DMS114 treated with DMSO at 0.1 percent for 48 hours (cell line): ENCODE results near the gene ALDH3A2.
"Not testable (repeated sequence)": the region's sequence is repeated elsewhere in the genome, so short reads cannot be mapped to it uniquely, and the experiment has no call there.

ENCODE experiments used
- DNase-seq: peaks from one replicate; lab custom pipeline; 2025; ENCODE audit not compliant: unreplicated experiment; lab: John Stamatoyannopoulos, UW

Gene ALDH3A2

DNA sequence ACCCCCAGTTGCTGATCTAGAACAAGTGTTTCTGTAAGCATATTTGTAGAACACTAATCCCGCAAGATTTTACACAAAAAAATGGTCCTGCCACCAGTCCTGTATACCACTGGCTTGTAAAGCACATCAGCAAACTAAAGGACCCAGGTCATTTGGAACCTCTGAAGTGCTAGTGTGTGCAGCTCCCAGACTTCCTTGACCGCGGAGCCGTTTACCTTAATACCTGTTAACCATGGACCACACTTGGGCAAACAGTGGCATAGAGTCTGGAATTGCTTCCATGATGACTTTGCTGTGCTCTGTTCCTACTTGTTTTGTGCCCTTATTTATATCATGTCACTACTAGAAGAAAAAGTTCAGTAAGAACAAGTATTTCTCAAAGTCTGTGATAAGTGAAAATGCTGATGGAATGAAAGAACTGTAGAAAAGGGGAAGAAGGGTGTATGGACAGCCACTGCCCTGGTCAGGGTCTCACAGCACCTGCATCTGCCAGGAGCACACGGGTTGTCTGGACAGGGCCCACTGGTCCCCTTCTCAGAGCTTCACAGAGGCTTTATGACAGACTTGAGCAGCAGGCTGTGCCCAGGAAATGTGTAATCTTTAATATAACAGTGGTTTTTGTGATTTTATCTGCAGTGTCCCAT, 29.3 kb downstream of the ALDH3A2 start:
- DNase-seq: no peak

DNA sequence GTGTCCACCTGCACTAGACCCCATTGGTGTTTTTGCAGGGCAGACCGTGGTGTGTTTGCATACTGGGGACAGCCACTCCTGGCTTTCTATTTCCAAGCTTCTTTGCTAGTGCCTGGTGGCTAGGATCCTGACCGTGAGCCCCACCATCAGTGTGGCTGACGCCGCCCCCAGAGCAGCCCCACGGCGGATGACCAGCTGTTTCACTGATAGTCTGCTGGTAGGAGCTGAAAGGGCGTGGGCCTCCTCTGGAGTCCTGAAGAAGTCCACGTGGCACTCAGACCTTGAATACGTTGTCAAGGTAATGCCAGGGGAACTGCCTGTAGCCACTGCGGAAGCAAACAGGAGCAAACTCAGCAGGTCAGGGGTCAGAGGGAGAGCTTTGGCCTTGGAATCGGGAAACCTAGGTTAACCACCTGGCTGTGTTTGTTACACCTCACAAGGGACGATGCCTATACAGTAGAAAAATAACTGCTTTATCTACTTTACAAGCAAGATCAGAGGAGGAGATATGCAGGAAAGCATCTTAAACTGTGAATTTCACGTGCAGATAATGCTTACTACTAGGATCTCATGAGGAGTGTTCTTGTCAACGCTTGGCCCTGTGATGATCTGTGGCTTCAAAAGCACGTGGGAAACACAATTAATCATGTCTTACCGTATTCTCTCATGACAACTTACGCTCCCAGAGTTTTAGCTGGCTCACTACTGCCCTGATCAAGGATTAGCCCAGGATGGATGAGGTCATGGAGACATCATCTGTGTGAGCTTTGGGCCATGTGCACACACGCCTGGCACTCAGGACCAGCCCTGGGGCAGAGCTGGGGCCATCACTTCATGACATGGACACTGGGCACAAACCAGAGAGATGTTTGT, 30.3 kb downstream of the ALDH3A2 start:
- DNase-seq: no peak

DNA sequence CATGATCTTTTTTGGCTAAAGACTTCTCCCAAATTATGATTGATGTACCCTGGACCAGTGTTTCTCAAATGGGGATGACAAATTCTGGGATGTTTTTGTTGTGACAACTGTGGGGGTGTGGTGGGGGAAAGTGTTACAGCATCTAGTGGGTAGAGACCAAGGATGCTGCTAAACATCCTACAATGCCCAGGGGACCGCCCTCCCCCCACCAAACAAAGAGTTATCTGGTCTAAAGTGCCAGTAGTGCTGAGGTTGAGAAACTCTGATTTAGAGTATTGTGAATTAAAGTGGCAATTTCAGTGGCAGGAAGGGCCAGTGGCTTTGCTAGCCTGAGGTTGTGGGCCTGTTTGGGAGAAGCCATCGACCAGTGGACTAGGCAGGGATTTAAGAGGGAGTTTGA, 34.6 kb downstream of the ALDH3A2 start:
- DNase-seq: no peak

DNA sequence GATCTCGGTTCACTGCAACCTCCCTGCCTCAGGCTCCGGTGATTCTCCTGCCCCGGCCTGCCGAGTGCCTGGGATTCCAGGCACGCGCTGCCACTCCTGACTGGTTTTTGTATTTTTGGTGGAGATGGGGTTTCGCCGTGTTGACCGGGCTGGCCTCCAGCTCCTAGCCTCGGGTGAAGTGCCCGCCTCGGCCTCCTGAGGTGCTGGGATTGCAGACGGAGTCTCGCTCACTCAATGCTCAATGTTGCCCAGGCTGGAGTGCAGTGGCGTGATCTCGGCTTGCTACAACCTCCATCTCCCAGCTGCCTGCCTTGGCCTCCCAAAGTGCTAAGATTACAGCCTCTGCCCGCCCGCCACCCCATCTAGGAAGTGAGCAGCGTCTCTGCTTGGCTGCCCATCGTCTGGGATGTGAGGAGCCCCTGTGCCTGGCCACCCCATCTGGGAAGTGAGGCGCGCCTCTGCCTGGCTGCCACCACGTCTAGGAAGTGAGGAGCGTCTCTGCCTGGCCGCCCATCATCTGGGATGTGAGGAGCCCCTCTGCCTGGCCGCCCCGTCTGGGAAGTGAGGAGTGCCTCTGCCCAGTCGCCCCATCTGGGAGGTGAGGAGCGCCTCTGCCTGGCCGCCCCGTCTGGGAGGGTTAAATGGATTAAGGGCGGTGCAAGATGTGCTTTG, 36.5 kb downstream of the ALDH3A2 start:
- not testable (repeated sequence) for DNase-seq

DNA sequence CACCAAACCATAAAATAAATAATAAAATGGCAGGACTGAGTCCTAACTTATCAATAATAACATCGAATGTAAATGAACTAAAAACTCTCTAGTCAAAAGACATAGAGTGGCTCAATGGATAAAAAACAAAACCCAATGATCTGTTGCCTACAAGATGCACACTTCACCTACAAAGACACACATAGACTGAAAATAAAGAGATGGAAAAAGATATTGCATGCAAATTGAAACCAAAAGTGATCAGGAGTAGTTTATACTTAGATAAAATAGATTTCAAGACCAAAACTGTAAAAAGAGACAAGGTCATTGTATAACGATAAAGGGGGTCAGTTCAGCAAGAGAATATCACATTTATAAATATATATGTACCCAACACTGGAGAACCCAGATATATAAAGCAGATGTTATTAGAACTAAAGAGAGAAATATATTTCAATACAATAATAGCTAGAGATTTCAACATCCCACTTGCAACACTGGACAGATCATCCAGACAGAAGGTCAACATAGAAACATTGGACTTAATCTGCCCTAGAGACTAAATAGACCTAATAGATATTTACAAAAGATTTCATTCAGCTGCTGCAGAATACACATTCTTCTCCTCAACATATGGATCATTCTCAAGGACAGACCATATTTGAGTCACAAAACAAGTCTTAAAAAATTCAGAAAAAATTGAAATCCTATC, 38.0 kb downstream of the ALDH3A2 start:
- DNase-seq: no peak

DNA sequence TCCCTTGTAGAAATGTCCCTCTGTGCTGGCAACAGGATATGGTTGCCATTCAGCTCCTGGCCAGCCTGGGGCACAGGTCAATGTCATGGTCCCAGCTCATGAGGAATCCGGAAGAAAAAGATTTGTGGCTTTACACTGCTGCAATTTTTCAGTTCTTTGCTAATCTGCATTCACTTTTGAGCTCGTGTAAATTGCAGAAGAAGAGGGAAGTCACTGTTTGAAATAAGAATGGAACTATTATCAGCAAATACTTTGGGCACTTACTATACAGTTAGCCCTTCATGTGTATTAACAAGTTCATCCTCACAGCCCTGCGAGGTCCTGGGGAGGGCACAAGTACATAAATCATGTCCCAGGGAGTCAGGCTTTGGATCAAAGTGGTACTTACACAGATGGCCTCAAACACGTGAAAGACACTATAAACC, 53.7 kb downstream of the ALDH3A2 start:
- no peak for DNase-seq

DNA sequence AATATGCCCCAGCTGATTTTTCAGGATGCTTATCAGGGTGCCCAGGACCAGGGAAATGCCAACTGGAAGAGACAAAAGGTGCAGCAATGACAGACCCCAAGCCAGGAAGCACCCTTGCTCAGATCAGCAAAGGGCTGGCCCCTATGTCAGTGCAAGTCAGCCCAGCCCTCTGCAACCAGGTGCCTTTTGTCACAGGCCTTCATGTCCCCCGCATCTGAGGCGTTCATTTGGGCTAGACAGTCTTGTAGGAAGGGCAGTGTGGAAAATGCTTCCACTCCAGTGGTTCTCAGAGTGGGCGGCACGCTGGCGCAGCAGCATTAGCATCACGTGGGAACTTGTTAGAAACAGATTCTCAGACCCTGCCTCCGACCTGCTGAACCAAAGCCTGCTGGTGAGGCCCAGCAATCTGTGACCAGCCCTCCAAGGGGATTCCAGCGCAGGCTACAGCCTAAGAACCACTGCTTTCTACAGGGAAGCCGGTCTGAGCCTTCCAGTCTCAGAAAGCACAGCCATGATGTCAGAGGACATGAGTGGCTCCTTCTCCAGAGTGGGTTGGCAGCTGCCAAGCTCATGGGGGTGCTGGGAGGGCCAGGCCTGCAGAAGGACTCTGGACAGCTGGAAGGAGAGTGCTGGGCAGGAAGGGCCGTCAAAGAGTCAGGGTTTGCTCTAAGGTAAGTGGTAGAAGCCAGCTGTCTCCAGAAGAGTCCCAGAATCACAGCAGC, 54.7 kb downstream of the ALDH3A2 start:
- DNase-seq: no peak

DNA sequence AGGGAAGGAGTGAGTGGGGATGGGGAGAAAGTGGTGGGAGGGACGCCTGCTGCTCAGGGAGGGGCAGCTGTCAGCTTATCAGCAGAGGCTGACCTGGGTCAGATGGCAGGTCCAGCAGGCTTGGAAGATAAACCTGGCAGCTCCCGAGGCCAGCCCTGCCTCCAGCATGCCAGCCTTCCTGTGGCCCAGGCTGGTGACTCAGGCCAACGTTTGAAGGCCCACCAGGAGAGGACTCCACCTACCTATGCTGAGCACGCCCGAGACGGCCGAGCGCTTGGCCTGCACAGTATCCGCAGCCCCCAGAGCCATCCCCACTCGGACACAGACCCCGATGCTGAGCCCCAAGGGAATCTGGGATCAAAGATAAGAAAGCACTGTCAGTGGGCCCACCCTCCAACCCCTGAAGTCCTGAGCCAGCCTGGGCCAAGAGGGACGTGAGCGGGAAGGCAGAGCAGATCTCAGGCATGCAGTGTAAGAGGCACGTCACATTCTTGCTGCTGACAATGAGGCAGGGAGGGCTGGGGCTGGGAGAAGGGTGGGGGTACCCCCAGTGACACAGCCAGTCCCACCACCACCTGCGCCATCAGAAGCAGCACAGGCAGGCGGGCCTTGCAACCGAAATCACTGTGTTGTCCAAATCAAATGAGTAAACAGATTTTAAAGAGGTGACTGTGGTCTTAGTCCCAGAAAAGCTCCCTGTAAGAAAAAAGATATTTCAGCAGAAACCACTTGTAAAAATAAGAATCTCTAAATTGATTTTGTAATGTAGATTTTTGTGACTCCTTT, 55.5 kb downstream of the ALDH3A2 start:
- DNase-seq: no peak

DNA sequence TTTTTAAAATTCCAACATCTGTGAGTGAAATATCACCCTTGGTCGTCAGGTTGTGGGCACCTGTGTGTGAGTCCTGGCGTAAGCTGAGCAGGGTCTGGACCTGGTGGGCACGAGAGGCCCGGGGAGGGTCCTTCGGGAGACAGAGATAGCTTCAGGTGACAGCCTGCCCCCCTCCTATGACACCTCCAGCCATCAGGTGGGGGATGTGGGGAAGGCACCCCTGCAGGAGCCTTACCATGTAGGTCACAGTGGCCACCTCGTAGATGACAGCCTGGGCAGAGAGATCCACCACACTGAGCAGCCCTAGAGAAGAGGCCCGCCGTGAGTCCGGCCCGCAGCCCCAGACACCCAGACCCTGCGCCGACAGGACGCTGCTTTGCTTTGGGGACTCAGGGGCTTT, 56.6 kb downstream of the ALDH3A2 start:
- DNase-seq: no peak

DNA sequence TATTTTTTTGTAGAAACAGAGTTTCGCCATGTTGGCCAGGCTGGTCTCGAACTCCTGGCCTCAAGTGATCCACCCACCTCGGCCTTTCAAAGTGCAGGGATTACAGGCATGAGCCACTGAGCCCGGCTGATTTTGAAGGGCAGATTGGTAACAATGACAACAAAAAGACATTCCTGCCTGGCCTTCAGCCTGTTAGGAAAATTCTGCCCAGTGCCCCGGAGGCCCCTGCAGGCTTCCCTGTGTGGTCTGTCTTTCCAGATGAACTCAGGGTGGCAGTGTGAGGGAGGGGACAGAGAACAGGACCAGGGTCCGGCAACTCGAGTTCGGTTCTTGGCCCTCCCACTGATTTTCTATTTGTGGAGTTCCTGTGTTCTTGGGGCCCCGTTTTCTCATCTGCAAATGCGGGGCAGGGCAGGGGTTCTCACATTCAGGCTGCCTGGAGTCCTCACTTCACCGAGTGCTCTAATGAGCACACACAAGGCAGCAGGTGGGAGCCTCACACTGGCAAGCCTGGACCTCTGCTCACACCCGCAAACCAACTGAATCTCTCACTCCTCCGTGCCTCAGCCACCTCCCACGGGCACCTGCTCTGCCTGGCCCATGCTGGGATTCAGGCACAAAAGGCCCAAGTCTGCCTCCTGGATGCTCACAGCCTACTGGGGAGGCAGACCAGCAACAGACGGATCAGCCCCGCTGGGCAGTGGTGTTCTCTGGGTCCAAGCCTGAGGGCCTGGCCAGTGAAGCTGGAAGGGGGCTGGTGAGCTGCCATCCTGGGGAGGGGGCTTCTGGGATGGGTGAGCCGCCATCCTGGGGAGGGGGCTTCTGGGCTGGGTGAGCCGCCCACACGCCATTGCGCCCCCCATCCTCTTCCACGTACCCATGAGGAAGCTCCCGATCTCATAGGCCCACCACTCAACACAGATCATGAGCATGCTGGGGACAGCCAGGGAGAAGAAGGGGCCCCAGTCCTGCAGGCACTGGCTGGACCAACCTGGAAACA, 57.5 kb downstream of the ALDH3A2 start:
- no peak for DNase-seq

- DNase-seq: no peak
Measured at GRCh38 chr17:19706791-19707727, 58.5 kb downstream of the ALDH3A2 start.

- no peak for DNase-seq
Measured at GRCh38 chr17:19707728-19708221, 59.2 kb downstream of the ALDH3A2 start.

- DNase-seq: no peak
Measured at GRCh38 chr17:19708431-19709175, 60.1 kb downstream of the ALDH3A2 start.

DNA sequence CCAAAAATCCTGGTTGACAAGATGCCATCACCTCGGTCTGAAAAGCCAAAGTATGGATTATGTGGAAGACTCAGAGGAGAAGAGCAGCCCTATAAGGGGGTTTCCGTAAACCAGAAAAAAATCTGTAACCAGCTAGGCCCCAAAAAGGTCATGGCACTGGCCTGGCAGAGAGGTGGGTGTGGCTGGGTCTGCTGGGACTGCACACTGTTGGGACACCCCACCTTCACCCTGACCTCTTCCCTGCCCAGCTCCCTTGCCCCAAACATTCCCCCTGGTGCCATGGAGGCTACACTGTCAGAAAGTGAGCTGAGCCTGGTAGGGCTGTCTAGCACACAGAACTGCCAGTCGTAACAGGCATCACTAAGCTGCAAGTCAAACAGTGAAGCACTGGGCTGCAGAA, 61.3 kb downstream of the ALDH3A2 start:
- DNase-seq: no peak

DNA sequence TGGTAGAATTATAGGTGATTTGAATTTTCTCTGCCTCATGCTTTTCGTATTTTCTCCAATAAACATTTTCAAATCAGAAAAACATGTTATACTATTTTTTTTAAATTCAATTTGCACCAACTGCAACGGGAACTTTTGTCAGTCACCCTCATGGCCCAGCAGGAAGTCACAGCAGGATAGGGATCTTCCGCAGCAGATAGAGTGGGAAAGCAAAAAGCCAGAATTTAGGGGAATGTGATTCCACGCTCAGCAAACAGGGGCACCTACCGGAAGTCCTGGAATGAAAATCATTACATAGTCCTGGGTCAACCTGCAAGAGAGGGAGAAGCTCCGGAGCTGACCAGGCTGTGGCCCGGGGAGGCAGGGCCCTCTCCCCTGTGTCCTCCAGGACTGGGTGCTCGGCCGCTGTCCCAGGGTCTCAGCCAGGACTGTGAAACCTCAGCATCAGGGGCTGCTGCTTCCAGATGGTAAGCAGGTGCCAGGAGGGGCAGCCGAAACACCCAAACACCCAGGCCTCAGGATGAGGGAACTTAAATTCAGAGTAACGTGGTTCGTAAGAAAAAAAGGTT, 64.0 kb downstream of the ALDH3A2 start:
- DNase-seq: no peak

- no peak for DNase-seq
Measured at GRCh38 chr17:19713462-19713861, 64.9 kb downstream of the ALDH3A2 start.
